ENCODE data around the gene SECISBP2L.
A peak's percentile ranks its signal among the peaks of the same experiment; 100 is the strongest.
"Not testable (repeated sequence)": the region's sequence is repeated elsewhere in the genome, so short reads cannot be mapped to it uniquely, and the experiment has no call there.

Gene SECISBP2L, protein sequence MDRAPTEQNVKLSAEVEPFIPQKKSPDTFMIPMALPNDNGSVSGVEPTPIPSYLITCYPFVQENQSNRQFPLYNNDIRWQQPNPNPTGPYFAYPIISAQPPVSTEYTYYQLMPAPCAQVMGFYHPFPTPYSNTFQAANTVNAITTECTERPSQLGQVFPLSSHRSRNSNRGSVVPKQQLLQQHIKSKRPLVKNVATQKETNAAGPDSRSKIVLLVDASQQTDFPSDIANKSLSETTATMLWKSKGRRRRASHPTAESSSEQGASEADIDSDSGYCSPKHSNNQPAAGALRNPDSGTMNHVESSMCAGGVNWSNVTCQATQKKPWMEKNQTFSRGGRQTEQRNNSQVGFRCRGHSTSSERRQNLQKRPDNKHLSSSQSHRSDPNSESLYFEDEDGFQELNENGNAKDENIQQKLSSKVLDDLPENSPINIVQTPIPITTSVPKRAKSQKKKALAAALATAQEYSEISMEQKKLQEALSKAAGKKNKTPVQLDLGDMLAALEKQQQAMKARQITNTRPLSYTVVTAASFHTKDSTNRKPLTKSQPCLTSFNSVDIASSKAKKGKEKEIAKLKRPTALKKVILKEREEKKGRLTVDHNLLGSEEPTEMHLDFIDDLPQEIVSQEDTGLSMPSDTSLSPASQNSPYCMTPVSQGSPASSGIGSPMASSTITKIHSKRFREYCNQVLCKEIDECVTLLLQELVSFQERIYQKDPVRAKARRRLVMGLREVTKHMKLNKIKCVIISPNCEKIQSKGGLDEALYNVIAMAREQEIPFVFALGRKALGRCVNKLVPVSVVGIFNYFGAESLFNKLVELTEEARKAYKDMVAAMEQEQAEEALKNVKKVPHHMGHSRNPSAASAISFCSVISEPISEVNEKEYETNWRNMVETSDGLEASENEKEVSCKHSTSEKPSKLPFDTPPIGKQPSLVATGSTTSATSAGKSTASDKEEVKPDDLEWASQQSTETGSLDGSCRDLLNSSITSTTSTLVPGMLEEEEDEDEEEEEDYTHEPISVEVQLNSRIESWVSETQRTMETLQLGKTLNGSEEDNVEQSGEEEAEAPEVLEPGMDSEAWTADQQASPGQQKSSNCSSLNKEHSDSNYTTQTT
- total RNA-seq: 116 to 124 reads per million in 2 donors

DNA sequence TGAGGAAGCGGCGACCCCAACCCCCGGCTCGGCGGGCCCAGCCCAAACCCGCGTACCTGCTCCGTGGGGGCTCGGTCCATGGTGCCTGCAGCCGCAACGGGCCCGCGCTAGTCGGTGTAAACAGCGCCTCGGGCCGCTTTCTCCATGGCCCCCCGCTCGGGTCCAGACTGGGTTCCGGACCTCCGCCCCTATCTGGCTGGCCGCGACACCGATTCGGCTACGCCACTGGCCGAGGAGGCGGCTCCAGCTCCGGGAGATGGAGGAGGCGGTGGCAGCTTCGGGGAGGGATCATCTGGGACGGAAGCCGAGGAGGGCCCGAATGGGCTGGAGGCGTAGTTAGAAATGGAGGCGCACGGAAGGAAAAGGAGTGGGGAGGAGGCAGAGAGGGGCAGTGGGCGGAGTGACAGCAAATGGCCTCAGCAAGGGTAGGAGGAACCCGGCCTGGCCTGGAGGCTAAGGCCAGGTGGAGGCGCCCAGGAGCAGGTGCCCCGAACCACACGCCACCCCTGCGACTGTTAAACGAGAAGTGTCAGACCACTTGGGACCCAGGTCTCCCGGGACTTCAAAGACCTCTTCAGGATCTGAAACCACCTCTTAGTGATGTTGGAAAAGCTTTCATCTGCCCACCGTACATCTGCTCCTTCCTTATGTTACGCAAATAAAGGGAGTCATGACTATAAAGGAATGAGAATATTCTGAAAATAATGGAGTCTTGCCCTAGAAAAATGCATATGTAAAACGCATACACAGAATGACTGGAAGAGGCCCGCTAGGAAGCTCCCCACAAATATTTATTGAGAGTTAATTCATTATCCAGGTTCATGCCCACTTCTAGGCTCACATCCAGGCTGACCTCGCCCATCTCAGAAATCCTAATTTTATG lies at the start of gene SECISBP2L:
Gene SECISBP2L, minus strand, starts transcription at position 227 of the 883 bp plus-strand sequence. Its CDS starts 147 bp downstream, at position 80.
- DNase-seq: peak; percentile 67

DNA sequence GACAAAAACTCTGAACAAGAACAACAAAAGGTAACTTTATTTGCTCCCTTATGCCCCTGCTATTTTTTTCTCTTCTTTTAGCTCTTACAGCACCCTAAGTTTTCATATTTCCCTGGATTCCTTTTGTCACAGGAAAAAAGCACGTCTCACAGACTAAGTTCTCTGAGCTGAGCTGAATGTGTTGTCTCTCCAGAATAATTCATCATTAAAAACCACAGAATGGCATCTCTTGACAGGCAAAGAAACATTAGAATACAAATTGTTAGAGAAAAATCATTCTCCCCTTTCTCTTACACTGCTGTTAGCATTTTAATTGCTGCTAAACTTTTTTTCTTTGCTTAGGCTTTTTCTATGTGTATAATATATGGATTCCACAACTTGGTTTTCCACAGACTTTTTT lies 48.7 kb upstream of the SECISBP2L start:
- DNase-seq: no peak

DNA sequence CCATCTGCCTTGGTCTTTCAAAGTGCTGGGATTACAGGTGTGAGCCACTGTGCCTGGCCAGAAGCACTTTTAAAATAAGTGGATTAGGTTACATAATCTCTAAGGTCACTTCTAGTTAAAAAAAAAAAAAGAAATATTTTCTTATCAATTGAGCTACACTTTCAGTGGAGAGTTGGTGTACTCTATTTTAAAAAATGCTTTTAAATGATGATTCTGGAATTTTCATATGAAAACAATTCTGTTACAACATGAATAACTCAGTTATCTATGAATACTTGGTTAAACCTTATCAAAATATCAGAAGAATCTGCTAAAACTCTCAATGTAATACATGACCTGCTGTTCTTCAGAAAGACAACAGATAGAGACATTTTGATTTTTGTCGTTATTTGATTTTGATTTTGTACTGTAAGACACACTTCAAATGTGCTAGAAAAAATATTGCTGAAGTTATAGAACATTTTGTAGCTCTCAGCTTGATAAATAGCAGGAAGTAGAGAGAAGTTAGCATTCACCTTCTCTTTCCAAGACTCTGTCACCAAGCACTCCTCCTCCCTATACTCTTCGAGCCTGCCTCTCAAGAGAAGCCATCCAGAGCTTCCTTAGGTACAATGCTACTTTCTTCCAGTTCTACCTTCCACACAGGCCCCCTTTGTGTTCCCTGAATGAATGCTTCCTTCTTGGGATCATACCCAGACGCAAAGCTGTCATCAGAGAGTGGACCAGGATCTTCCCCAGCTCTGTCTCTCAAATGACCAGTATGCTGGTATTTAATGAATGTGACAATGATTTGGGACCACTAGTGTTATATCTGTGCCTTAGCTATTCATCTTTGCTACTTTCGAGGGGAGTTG lies 47.2 kb upstream of the SECISBP2L start:
- no peak for DNase-seq

DNA sequence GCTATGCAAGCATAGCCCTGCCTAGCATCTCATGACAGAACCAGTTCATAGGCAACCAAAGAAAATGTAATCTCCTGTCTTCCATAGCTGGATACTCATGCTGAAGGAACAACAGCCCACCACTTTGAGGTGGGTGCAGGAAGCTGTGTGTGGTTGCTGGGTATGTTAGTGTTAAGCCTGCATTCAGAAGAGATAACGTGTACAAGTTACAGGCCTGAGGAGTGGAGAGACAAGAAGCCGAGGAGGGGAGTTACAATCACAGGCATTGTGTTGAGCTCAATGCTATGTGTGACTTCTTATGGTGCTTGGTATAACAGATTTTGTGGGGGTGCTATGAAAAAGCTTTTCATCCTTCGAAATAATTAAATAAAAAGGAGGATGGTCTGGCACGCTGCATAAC lies 42.8 kb upstream of the SECISBP2L start:
- no peak for DNase-seq

DNA sequence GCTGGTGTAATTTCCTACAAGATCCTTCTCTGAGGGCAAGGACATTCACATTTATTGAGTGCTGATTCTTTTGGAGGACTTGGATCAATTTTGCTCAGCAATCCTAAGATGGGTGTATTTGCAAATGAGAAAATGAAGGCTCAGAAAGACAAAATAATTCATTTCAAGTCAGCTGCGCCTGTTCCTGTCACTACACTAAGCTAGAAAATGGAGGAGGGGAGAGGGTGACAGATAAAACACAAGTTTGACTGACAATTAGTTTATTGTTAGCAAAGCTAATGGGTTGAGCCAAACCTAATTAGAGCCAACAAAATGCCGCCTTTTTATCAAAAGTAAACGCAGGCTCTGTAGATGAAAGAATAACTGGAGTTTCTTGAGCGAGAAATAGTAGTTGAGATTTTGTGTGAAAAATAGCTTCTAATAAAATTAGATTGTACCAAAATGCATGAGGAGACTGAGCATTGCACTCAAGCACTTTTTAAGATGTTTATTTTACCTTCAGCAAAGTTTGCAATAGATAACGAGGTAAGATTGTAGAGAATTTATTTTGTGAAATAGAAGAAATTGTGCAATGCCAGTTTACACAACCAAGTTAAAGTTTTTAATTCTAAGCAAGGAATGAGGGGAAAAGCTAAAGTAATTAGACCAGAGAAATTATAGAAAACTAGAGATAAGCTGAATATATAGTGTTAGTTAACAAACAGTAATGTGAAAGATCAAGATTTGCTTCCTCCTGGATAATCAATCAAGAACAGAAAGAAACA lies 39.6 kb upstream of the SECISBP2L start:
- no peak for DNase-seq

DNA sequence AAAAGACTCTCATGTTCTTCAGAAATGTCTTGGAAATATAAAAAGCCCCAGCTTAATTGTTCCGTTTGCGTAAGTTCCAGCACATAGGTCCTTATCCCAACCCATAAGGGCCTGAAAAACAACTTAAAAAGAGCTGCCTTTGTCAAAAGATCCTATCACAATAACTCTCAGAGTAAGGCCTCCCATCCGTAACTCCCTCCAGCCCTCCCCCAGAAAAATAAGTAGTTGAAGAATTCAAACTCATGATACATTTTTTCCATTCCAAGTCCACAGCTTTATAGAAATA lies 38.0 kb upstream of the SECISBP2L start:
- no peak for DNase-seq

DNA sequence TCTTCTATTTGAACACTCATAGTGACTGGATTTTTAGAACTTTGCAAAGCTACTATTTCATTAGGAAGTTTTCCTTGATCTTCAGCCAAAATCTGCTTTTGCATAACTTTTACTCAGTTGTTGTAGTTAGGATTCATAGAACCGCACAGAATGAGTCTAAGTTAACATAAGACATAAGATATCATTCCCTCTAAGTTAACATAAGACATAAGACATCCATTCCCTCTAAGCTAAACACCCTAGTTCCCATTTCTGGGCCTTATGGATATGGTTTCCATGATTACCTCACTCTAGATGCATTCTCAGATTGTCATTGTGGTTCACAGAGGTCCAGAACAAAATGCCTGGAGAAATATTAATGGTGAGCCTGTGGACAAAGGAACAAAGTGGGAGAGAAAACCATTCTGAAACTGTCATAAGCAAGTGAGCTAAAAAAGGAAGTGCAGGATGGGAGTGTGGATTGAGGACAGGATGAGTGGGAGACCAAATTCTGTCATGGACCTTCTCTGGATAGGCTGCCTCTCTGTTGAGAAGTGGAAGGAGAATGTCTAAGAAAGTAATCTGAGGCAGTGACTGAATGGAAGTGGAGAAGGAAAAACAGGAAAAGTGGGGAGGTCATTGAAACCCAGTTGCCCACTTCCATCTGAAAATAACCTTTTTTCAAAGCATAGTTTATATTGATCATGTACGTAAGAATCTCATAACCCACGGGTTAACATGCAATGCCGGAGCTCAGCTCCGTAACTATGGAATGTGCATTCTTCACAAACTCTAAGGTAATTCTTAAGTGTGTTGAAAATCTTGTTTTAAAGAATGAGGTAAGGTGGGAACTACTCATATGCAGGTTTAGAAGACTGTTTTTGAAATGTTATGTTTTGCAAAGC lies 37.4 kb upstream of the SECISBP2L start:
- no peak for DNase-seq

DNA sequence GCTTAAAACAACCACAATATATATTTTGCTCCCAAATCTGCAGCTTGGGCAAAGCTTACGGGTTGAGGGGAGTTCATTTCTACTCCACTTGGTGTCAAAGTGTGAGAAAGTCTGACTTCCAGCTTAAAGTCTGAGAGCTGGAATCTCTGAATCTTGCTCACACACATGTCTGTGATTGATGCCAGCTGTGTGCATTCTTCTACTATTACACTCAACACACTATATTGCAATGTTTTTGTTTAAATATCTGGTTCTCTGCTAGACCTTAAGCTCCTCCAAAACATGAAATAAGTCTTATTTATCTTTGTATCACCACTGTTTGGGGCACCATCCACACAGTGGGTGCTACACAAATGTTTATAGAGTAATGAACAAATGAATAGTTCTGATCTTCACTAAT lies 36.7 kb upstream of the SECISBP2L start:
- DNase-seq: no peak

DNA sequence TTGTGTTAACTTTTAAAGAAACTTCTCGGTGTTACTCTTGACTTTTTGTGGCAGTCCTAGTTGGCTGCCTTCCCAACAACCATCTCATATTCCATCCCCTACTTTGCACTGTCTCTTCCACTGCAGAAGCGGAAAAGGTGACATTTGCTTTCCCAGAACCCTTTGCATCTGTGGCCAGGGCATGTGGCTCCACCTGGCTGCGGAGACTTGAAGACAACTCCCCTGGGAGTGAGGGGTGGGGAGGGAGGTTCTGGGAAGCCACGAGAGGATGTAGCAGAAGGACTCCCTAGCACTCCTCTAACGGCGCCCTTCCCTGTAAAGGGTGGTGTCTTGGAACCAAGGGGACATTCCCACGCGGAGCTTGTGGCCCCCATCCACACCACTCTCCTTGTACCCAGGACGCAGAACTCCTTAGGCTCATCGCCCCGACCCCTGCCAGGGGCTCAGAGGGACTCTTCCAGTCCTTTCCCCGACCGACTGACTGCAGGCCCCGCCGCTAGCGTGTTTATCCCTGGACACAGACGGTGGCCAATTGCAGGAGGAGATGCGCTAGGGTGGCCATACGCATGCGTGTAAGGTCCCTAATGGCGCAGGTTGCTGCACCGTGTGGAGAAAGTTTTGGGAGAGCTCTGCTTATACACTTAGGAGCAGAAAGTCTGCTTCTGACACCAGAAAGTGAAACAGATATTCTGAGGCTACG lies 33.2 kb upstream of the SECISBP2L start:
- no peak for DNase-seq

DNA sequence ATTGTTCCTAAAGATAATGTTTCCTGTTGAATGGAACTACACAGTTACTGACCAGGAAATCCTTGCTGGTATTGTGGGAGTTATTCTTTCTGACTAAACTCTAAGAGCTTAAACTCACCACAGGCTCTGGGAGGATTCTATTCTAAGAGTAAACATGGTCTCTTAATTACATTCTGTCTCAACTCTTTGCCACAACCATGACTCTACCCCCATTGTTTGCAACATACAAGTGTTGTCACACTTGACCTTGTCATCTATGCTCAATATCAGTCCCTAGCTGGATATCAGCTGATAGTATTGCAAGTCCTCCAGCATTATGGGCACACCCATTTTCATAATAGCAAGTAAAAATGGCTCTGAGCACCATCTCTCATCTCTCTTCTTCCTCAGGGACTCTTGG lies 29.6 kb upstream of the SECISBP2L start:
- no peak for DNase-seq

DNA sequence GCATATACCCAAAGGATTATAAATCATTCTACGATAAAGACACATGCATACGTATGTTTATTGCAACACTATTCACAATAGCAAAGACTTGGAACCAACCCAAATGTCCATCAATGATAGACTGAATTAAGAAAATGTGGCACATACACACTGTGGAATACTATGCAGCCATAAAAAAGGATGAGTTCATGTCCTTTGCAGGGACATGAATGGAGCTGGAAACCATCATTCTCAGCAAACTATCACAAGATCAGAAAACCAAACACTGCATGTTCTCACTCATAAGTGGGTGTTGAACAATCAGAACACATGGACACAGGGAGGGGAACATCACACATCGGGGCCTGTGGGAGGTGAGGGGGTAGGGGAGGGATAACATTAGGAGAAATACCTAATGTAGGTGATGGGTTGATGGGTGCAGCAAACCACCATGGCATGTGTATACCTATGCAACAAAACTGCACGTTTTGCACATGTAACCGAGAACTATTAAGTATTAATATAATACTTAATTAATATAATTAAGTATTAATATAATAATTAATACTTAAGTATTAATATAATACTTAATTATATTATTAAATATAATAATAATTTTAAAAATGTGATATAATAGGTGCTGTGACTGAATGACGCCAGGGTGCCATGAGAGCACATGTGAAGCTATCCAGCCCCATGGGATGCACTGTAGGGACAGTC lies 28.5 kb upstream of the SECISBP2L start:
- DNase-seq: not testable (repeated sequence)

DNA sequence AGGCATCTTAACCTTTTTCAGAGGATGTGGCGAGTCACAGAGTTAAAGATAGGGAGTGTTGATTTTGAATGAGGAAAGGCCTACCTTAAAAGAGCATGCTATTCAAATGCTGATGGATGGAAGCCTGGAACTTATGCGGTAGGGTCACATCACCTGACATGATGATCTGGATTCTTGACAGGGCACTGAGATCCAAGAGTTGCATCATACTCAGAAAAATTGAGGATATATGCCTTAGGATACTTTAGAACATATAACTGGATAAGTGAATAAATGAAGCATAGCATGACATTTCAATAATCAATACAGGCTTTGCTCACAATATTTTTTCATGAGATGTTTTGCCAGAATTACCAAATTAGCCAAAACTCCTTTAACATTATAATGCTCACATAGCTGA lies 20.1 kb upstream of the SECISBP2L start:
- DNase-seq: no peak

DNA sequence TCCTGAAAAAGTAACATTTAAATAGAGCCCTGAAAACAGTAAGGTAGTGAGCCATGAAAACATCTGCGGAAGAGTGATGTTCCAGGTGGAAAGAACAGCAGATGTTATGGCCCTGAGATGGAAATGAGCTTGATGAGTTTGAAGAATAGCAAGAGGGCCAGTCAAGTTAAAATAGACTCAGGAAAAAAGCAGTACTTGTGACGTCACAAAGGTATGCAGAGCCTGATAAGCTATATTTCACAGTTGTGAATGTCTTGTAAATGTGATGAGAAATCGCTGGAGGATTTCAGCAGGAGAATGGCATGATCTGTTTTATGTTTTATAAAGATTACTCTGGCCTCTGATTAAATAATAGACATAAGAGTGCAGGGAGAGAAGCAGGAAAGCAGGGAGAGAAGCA lies 18.6 kb upstream of the SECISBP2L start:
- no peak for DNase-seq

DNA sequence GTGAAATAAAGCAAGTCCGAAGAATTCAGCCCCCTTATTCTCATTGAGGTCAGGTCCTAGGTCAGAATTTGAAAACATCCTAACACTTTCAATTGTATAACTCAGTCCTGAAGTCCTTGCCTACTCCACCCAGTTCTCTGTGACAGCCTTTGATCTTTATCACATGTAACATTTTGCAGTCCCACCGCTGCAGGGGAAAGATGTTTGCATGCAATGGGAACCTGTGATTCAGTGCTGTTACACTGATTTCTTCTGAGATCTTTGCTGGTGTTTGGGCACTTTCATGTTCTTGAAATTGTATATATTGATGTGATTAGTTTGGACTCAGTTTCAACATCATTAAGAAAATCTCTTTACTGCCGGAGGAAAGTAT lies 18.0 kb upstream of the SECISBP2L start:
- DNase-seq: no peak

DNA sequence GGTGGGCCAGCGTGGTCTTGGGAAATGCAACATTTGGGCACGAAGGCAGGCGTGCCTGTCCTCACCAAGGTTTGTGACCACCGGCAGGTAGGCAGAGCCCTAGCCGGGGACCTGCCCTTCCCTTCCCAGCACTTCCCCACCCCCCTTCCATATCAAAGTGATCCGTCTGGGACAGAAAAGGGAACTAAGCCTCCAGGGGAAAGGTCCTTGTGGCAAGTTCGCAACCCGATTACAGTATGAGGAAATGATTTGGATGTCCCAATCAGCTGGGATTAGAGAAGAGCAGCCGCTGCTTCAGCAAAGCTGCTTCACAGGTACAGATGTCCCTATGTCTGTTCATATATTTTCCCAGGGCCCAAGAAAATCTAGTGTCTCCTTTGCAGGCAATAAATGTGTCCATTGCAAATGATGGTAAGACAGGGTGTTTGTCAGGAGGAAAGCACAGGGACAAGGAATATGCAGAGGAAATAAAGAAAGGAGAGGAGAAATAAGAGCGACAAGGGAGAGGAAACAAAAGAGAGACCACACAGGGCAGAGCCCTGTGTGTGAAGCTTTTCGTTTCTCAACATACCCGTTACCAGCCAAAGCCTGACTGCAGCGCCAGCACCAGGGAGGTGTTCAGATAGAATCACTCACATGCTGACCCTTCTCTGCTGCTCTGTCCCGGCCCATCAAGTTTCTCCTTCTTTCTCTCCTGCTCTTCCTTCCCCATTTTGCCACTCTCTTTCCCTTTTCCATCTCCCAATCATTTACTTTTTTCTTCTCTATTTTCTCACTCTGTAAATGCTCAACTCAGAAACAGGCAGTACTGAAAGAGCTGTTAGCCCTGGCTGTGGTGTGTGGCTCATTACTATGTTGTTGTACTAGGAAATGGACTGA lies 17.4 kb upstream of the SECISBP2L start:
- DNase-seq: no peak

DNA sequence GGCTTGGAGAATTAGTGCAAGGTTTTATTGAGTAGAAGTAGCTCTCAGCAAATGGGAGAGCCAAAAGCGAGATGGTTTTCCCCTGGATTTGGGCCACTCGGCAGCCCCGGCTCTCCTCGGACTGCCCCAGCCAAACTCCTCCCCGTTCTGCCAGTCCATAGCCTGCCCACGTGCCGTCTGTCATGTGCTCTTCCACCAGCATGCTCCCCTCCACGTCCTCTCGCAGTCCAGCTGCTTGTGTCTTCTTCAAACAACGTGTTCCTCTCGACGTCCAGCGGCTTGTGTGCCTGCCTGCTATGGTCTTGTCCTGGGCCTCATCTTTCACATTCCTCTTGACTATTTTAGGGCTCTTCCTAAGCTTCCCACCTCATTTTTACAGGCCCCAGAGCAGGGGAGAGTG lies 16.7 kb upstream of the SECISBP2L start:
- no peak for DNase-seq

DNA sequence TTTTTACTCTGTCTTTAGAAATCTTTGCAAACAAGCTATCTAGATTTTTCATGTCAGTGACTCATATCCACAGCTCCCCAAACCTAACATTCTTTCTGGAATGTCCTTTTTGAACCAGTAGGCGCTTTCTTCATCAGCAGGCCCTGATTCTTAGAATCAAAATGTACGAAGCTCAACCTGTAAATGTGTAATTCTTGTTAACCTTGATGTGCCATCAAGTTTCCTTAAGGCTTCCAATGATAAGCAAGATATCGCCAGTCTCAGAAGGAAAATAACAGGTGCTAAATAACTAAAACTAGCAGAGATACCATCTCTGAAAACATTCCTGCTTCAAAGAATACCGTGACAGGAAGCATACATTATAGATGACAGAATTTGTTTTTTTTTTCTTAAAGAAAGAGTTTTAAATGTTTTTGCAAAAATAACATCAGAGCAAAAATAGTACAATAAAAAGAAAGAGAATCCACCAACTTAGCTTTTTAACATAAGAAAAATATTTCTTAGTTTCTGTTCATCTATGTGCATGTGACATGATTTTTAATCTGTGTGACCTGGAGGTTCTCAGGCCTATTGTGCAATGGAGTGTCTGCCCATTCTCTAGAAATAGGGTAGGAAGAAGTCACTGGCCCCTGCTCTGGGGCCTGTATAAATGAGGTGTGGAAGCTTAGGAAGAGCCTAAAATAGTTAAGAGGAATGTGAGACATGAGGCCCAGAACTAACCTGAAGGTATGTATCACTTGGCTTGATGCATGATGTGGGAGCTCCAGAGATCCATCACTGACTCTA lies 14.7 kb upstream of the SECISBP2L start:
- no peak for DNase-seq
